MV-4-11 (cell line): ENCODE measurements around the gene SGPL1.

Source experiments
- DNase-seq: peaks from one replicate; lab custom pipeline; 2025; lab: John Stamatoyannopoulos, UW

SGPL1 gene

DNA sequence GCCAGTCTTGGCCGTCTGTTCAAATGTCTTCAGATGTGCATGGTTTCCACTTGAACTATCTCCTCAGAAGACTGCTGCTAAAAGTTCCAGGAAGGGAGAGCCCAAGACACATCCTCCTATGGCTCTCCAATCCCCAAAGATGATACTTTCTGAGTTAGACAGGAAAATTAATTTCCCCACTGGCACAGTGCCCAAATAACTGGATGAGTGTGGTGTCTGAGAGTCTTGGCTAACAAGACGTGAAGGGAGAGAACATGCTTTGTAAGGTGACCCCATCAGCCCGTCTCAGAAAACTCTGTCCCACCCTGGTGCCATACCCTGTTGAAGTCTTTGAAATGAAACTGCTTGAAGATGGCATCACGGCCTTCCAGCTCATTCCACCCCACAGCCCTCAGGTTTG is 69.7 kb downstream of the SGPL1 start:
- no peak for DNase-seq

DNA sequence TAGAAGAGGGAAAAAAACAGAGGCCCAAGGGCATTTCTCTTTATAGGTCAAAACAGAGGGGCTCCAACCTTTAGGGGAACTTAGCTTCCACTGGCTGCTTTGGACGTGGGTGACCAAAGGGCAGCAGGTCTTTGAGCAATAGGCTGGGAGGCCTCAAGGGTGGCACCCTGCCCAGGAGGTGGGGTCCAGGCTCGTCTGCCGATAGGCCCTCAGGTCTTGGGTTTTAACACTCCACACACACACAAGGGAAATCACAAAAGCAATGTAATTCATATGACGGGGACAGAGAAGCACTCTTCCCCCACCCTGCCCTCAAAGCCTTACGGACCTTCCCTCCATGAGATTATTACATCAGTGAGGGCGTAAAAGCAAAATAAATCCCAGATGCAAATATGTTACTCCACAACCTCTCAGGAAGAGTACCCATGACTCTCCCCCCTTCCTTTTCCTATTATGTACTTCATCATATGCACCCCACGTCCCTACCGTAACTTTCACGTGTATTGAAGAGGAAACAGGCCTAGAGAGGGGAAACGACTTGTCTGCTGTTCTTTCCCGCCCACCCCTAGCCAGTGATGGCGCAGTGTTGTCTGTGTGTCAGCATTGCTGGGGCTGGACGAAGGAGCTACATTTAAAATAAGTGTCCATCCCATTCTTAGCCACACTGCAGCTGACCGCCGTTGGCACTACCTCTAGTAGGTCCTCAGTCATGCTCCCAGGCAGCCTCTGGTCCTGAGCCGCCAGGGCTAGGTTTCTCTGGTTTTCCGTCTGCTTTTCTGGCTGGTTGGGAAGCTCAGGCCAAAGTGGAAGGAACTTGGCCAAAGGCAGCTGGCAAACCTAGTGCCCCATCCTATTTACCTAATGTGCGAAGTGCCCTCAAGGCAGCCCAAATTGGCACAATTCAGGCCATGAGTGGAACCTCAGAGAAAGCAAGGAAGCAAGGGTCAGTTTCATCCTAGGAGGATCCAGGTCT is 70.5 kb downstream of the SGPL1 start:
- DNase-seq: peak; percentile 9

DNA sequence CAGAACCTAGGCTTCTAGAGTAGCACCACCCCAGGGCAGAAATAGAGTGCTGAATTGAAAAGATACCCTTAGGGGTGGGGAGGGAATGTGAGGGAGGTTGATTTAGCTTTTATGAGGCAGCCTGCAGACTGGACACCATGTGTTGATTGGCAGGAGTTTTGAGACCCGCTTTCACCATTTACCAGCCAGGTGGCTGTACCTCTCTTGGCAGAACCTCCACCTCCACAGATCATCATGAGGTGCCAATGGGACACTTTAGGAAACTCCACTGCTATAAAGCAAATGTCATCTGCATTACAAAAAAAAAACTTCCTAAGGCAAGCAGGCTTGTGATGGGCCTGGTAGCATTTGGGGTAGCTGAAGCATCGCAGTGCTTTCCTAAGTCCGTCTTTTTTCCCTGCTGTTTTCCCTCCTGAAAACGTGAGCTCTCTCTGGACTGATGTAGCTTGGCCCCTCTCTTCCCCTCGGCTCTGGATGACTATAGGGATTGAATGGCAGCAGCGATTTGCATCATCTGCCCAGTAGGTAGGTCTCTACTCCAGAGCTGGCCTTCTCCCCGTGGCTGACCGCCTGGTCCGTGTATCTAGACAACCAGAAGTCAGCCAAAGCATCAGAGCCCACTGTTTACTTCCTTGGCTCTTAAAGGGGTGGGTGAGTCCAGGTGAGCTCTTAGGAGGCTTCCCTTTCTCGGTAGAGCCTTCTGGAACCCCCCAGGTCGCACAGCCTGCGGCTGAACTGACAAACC is 71.3 kb downstream of the SGPL1 start:
- DNase-seq: no peak

- DNase-seq: peak; percentile 54
These were observed 72.4 kb downstream of the SGPL1 start, which contains the start of gene PCBD1 for GRCh38 chr10:70887804-70888800. TSS of gene PCBD1 (minus strand) at chr10:70888565. CDS start at chr10:70888533, 32 bp downstream.

DNA sequence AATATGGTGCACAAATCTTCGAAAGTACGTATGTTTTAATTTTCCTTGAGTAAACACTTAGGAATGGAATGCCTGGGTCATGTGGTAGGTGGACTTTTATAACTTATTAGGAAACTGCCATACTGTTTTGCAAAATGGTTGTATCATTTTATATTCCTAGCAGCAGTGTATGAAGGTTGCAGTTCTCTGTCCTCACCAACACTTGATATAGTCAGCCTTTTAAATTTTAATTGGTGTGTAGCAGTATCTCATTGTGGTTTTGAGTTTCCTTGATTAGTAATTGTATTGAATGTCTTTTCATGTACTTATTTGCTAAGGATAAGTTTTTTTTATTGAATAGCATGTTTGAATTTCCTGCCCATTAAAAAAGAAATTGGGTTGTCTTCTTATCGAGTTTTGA is 73.5 kb downstream of the SGPL1 start:
- no peak for DNase-seq

GRCh38 chr10:70890917-70891431 is 75.2 kb downstream of the SGPL1 start:
- no peak for DNase-seq

- DNase-seq: no peak
These were observed 75.9 kb downstream of the SGPL1 start for GRCh38 chr10:70891627-70892026.

DNA sequence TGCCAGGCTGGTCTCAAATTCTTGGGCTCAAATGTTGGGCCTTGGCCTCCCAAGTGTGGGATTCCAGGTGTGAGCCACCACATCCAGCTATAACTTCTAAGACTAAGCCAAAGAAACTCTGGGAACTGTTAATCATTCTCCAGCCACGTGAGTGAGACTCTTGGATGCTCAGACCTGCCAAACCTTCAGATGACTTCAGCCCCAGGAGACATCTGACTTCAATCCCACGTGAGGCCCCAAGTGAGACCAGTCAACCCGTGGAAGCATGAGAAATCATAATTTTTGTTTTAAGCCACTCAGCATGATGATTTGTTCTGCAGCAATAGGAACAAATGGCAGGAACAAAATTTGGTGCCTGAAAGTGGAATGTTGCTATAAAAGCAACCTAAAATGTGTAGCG is 76.9 kb downstream of the SGPL1 start:
- no peak for DNase-seq

DNA sequence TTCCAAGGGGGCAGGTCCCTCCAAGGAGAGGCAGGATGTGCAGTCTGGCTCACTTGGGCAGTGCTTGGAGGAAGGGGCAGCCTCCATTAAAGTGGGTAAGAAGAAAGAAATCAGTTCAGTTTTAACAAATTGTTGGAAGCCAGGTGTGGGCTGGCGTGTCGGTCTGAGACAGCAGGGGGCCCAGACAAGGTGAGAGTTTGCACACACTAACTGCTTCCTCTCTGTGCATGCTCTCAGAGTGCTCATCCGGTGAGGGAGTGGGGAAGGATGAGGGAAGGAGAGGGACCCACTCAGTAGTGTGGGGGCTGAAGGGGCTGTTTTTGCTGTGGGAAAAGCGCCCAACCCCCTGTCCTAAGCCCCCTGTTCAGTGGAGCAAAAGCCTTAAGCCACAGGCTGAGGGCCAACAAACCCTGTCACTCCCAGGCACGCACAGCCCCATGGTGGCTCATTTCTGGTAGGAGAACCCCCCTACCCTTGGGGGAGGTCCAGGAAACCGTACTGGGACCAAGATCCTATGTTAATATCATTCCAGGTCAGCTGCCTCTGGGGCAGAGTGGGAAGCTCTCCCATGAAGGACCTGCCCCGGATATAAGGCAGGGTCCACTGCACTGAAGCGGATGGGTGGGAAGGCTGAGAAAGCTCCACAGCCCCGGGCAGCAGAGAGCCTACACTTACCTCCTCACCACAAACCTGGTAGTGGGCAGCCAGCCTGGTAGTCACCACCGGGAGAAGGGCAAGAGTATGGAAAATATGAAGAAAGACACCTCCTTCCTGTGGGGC is 77.7 kb downstream of the SGPL1 start:
- no peak for DNase-seq

DNA sequence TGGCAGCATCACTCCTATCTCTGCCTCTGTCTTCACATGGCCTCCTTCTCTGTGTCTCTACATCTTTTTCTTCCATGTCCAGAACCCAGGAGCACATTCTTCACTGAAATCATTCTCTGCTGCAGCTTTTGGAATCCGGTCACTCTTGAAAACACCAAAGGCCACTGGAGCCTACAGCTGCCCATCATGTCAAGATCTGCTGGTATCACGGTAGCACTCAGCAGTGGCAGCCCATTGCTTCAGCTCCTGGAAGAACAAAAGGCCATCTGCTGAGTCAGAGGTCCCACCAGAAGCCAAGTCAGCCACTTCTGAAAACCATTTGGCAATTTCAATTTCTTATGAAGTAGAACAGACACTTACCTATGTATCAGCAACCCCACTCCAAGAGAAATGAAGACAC is 78.7 kb downstream of the SGPL1 start:
- DNase-seq: no peak

GRCh38 chr10:70896551-70896950 is 80.8 kb downstream of the SGPL1 start:
- no peak for DNase-seq

GRCh38 chr10:70898687-70899086 is 82.9 kb downstream of the SGPL1 start:
- no peak for DNase-seq

GRCh38 chr10:70899096-70899495 is 83.3 kb downstream of the SGPL1 start:
- DNase-seq: no peak

DNA sequence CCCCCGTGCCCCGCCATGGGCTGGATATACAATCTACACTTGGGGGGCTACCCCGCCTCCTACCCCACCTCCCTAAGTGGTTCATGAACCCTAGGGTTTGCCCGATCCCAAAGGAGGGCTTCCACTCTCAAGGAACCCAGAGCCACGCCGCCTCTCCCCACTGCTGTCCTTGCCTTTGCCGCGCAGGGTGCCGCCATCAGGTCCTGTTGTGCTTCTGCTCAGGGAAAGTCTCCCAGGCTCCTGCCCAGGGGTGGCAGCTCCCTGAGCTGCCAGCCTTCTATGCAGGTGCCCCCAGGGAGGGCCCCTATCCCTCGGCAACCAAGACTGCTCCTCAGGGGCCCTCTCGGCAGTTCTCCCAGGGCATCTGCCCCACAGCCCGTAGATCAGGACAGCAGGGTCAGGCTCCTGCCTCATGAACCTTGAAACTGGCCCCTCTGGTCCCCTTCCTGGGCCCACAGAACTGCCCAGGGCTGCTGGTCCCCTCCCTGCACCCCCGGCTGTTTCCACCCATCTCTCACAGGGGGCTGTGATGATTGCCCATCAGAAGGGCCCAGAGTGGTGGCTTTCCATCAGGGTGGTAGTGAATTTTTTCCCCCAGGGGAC is 85.6 kb downstream of the SGPL1 start:
- DNase-seq: no peak

DNA sequence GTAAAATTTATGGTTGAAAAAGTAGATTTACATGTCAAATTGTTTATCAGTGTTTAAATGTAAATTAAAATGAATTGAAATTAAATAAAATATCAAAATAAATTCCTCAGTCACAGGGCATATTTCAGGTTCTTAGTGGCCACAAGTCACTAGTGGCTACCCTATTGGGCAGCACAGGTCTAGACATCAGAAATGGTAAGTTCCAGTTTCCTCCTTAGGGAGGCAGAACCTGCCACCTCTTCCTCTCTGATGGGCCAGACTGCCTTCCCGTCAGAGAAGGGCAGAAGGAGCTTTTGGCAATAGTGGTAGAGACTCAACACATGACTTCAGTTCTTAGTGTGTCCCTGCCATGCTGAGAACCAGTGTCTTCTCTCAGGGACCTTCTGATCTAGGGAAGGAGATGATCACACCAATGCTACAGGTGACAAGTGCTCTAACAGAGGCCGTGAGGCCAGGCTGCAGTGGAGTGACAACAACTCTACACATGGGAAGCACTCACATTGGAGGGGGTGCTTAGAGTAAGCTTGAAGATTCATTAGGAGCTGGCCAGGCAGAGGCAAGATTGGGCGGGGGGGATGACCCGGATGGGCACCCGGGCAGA is 87.0 kb downstream of the SGPL1 start:
- no peak for DNase-seq

DNA sequence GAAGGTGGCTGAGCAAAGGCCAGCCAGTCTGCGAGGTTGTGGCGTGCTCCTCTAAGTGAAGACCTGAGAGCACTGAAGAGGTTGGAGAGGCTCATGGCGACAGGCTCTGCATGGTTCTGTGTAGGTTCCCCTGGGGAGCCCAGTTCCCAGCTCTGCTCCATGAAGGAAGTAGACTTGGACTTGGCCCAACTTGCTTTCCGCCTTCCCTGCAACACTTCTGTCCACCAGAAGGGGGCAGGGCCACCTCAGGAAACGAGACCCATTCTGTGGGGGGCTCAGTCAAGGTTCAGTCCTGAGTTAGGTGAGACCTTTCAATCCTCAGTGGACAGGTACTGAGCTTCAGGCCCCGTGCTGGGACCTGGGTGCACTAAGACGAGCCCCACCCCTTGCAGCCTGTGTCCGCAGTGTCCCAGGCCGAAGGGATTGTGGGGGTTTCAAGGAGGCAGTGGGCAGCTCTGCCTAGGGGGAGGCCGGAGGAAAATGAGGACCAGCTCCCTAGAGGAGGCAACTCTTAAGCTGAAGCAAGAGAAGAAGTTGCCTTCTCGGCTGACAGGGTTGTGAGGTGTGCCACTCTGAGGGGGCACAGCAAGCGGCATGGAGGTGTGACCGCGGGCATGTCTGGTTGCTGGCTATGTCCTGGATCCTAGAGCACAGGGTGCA is 87.6 kb downstream of the SGPL1 start:
- no peak for DNase-seq

GRCh38 chr10:70905071-70906021 is 89.6 kb downstream of the SGPL1 start:
- DNase-seq: no peak
